Endometrium (tissue), 2 donors: ENCODE measurements around the gene SMIM35.
"Not testable (repeated sequence)": the region's sequence is repeated elsewhere in the genome, so short reads cannot be mapped to it uniquely, and the experiment has no call there.

Experiments used
- FAIRE-seq: peaks from 2 replicates; lab custom pipeline; 2012; peaks lifted over from hg19 to GRCh38; lab: Jason Lieb, UNC
- donor health status: control.
- donor health status: control.

The SMIM35 gene

DNA sequence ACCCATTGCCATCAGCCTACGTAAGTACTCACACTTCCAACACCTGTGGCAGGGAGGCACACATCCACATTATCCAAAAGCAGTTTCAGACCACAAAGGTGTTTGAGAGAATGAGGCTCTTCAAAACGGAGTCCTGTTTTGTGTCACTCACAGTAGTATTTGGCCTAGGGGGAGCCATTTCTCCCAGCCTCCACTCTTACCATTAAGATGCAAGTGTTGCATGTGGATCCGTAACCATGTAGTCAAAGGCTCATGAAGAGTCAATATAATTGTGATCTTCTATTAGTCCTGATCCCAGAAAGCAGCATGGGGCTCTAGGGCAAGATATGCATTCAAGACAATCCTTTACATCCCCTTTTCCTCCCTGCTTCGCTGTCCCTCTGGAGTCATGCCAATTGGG, 59.1 kb downstream of the SMIM35 start:
- no peak for FAIRE-seq

DNA sequence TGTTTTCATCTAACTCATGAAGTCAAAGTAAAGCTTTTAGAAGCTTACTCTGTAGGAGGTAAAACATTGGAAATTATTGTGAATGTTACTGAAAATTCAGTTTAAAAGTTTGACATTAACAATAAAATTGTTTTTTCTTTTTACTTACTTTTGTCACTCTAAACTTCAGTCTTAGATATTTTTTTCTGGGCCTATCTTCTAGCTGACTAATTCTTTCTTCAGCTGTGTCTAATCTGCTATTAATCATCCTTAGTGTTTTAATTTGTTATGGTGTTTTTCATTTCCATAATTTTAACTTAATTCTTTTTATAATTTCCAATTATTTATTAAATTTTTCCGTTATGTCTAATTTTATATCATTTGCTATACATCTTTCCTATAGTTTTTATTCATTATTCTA, 65.6 kb downstream of the SMIM35 start:
- FAIRE-seq: peak; percentile 31

DNA sequence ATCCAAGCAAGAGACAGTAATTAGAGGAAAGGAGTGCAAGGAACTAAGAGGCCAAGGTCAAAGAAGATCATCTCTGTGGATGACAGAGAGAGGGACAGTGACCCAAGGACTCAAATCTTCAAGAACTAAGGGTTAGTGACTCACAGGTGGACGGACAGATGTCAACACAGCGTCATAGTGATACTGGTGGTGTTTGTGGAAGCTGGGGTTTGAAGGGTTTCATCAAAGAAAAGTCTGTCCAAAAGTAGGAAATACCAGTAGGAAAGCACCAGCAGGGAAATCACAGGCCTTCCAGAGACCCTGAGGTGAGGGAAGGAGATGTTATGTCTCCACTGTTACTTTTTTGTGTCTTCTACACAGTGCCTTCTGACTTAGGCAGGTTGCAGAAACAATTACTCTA, 68.4 kb downstream of the SMIM35 start:
- FAIRE-seq: no peak

DNA sequence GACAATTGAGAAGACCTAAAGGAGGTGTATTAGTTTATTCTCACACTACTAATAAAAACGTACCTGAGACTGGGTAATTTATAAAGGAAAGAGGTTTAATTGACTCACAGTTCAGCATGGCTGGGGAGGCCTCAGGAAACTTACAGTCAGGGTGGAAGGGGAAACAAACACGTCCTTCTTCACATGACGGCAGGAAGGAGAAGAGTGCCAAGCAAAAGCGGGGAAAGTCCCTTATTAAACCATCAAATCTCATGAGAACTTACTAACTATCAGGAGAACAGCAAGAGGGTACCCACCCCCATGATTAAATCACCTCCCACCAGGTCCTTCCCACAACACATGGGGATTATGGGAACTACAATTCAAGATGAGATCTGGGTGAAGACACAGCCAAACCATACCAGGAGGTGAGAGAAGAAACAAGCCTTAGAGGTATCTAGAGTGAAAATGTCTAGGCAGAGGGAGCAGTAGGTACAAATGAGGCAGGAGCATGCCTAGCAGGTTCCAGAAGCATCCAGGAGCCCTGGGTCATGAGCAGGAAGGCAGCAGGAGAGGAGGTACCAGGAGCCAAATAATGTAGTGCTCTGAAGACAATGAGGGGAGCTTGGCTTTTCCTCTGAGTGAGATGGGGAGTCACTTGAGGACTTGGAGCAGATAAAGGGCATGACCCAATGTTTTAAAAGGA, 69.0 kb downstream of the SMIM35 start:
- FAIRE-seq: no peak

DNA sequence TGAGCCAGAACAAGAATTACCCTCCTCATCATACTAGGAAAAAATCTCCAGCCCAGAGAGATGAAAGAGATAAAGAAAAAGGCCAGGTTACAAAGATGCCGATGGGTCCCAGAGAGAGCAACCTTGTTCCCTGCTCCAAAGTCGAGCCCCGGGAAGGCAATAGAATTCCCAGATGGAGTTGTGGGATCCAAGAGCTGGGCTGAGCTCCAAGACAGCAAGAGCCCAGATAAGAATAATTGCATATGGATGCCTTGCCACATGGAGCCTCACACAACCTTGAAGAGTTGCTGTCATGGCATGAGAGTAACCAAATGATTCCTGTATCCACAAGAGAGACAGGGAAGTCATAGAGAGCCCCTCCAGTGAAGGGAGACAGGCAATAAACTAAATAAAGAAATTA, 69.7 kb downstream of the SMIM35 start:
- no peak for FAIRE-seq

DNA sequence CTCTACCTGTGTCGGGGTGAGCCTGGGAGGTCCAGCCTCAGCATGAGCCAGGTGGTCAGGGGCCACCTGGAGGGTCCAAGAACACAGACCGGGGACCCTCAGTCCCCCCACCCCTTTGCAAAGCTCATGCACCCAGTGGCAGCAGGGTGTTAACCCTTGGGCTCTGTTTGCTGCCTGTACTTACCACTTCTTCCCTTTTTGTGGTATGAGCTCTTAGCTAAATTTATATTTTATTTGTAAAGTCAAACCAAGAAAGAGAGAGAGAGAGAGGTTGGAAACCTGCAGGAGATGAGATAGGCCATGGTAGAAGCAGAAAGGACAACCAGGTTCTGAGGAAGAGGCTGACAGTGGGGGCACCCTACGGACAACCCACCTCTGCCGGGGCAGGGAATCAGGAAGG, 70.7 kb downstream of the SMIM35 start:
- no peak for FAIRE-seq

DNA sequence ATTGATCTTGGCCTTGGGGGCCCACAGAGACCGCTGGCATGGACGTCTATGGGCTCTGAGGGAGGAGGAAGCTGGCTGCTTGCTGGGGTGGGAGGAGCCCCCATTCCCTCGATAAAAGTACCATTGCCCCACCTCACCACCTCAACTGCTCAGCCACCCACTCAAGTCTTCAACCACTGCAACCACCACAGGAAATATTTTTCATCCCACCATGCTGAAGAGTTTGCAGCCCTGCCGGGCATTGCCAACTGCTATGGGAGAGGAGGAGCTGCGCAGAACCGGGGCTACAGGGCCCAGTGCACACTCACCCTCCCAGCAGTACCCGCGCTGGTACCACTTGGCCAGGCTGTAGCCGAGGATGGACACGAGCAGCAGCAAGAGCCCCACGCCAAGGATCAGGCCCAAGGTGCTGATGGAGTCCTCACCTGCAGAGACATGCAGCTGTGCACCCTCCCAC, 71.3 kb downstream of the SMIM35 start:
- no peak for FAIRE-seq

DNA sequence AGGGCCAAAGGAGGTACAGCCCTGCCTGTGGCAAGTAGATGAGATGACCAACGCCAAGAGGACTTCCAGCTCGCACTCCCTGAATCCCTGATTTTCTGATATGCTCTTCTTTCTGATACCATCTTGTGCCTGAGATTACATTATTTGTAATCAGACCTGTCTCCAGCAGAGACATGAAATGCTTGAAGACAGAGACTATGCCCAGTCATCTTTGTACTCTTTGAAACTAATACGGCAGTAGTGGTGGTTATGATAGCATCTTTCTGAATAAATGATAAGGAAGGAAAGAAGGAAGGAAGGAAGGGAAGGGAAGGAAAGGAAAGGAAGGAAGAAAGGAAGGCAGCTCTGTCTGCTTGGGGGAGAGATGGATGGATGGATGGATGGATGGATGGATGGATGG, 72.7 kb downstream of the SMIM35 start:
- no peak for FAIRE-seq

DNA sequence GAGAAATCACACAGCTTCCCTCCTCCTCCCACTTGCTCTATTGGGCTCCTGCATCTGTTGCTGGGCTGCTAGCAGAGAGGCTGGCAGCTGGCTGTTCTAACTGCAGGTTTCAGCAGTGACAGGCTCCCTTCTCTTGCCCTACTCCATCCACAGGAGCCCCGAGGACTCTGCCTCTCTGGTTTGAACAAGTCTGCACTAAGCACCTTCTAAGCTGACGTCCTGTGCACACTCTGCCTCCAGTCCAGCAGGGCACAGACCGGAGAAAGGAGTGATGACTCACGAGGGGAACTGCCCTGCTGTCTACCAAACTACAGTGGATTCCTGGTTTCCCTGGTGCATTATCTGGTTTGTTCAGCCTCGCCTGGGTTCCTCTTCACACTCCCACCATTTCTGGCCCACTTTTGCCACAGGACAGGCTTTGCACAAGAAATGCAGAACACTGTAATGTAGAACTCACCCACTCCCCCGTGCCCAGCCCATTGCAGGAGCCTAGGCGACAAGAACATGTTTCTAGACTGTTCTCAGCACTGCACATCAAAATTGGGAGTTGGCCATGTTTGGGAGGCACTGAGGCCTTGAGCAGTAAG, 74.6 kb downstream of the SMIM35 start:
- no peak for FAIRE-seq

DNA sequence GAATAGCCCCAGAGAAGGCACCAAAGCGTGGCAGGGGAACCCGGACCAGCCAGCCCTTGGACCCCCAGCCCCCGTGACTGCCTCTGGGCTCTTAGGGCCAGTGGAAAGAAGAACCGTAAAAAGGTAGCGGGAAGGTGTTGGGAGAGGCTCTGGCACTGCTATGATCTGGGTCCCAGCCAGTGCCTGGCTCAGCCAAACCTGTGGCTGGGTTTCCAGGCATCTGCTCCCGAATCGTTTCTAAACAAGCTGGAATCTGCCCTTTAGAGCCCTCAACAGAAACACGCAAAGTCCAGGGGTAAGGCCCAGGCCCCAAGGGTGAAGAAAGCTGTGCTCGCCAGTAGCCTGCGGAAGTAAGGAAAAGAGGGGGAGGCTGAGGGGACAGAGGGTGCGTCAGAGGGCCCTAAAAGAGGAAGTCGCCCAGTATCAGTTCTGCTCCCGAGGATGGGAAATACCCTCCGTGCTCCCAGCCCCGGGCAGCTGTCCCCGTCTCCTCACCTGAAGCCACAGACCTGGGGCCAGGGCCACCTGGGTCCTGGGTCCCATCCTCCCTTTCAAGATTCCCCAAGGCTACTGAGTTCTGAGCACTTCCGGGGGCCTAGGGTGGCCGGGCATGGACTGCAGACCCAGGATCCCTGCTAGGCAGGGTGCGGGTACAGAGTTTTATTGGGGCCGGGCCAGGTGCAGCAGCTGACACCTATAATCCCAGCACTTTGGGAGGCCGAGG, 75.9 kb downstream of the SMIM35 start:
- no peak for FAIRE-seq

DNA sequence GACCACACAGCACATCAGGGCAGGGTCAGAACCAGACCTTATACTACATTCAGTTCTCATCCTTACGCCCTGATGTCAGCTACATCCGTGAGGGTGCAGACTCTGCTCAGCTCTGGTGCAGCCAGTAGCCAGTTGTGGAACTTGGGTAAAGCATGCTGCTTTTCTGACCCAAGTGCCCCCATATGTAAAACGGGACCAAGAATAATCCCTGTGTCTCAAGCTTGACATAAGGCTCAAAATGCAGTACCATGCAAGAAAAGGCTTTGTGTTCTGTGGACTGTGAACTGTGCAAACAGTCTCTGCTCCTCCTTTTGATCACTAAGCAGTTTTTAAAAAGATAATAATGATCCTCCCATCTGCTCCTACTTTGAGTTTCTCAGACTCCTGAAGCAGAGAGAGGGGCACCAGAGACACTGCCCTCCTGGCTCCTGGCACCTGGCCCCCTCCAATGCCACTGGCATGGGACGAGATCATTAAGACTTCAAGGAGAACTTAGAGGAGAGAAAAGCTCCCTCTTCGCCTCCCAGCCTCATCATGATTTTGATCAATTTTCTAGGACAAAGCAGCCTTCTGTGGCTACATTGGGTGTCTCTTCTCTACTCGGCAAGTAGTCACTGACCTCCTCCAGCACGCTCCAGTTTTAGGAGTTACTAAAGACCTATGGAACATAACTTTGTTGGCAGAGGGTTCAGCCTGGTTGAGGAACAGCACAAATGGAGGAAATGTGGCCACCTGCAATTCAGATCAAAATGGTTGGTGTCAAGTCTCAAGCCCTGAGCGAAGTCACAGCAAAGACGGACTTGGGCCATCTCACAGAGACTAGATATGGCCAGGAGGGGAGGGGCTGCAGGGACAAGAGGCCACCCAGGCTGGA, 76.7 kb downstream of the SMIM35 start:
- no peak for FAIRE-seq

DNA sequence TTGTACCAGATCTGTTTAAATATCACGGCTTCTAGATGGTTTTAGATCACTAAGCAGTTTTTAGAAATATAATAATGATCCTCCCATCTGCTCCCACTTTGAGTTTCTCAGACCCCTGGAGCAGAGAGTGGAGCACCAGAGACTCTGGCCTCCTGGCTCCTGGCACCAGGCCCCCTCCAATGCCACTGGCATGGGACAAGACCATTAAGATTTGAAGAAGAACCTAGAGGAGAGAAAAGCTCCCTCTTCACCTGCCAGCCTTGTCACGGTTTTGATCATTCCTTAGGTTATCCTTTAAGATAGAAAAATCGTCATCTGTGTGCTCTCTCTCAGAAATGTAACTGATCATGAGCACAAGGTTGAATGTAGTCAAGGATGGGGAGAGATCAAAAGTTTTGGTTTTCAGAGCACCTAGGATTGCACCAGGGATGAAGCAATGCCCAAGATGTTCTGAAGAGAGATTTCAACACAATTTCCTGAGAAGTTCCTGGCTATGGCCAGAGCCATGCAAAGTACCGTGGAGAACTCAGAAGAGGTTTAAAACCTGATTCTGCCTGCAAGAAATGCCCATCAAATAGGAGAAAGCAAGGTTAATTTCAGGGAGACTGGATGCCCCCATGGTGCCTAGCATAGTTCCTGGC, 78.4 kb downstream of the SMIM35 start:
- FAIRE-seq: no peak

DNA sequence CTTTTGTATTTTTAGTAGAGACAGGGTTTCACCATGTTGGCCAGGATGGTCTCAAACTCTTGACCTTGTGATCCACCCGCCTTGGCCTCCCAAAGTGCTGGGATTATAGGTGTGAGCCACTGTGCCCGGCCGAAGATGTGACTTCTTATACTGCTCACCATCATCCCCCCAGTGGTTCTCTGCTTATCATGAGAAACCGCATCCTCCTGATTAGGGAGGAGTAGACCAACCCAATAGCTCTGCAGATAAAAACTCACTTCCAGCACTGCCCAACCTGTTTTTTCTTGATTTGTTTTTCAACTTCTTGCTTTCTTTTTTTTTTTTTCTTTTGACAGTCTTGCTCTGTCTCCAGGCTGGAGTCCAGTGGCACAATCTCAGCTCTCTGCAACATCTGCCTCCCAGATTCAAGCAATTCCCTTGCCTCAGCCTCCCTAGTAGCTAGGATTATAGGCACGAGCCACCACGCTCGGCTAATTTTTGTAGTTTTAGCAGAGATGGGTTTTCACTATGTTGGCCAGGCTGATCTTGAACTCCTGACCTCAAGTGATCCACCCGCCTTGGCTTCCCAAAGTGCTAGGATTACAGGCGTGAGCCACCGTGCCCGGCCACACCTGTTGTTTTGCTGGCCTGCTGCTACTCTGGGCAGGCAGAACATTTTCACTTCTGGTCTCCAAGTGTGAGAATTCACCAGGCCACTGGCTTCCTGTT, 79.0 kb downstream of the SMIM35 start:
- FAIRE-seq: not testable (repeated sequence)

DNA sequence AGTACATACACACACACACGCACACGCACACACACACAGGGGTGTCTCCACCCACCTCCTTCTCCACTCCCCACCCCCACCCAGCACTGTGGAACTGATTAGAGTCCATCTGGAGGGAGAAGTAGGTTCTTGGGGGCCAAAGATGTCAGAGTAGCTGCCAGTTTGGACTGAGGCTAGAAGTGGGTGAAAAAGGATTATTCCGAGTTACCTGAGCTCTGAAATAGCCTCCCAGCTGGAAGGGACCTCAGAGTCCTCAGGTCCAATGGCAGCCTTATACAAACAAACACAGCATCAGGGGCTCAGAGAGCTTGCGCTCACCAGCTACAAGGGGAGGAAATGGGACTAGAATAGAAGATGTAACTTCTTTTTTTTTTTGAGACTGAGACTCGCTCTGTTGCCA, 79.7 kb downstream of the SMIM35 start:
- no peak for FAIRE-seq

DNA sequence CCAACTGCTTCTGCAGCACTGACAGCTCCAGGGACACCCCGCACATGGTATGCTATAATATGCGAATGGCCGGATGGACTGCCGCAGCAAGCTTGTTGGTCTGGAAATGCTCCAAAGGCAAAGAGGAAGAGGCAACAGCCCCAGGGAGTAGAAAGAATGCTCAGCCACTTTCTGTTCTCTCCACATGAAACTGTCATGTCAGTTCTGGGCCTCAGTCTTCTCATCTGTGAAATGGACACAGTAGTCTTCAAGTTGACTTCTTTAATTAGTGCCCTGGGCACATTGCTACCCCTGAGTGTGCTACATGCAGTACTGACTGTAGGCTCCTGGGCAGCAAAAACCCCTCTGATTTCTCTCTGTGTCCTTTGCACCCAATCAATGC, 80.6 kb downstream of the SMIM35 start:
- no peak for FAIRE-seq

DNA sequence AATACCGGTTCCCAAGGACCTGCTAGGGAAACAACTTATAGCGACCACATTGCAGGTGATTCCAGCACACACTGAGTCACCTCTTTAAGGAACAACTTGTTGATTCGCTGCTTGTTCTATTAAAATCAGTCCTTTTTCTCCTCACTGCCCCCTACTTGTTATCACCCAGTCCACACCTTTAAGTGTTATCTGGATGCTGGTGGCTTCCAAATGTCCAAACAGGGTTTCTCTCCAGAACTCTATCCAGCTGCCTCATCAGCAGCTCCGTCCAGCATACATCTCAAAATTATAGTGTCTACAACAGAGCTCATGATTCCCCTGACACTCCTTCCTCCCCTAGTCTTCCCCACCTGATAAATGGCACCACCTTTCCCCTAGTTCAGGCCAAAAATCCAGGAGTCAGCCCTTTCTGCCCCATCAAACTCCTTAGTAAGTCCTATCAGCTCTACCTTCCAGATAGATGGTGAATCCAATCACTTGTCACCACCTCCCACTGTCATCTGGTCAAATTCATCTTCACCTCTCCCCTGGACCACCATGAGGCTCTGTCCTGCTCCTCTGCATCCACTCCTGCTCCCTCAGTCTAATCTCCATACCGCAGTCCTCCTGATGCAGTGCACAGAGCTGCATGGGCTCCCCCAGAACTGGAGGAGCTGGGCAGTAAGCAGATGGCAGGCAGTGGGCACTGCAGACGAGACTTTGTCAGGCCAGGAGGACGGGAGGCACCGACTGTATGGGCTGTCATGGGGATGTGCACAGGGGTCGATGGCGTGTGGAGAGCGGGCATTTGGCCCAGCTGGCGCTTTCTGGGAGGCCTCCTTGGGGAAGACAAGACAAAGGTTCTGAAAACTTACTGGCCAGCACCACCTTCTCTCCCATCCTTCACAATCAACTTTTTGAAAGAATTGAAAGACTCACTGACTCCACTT, 81.3 kb downstream of the SMIM35 start:
- FAIRE-seq: no peak

DNA sequence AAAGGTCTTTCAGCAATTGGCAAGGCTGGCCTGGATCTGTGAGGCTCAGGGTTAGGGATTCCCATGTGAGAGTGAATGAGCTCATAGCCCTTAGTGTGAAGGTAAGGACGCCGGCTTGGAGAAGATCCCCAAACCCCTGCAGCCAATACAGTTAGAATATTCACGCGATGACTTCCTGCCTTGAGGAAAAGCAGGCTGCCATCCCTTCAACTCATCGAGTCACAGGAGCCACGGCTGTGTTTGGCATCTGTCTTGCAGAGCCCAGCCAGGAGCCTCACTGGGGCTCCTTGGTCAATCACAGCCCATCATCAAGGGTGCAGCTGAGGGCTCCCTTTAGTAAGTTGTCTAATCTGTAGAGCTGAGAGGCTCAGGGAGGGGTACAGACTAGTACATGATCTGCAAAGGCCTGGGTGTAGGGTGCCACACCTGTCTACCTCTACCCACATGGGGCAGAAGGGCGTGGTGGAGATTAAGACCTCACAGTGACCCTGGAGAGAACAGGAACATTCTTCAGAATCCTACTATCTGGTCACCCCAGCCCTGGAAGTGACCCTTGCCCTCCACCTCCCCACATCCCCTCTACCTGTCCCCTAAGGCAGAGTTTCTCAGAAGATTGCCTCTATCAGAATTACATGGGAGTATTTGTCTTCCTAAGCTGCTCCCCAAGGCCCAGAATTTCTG, 82.1 kb downstream of the SMIM35 start:
- FAIRE-seq: no peak

DNA sequence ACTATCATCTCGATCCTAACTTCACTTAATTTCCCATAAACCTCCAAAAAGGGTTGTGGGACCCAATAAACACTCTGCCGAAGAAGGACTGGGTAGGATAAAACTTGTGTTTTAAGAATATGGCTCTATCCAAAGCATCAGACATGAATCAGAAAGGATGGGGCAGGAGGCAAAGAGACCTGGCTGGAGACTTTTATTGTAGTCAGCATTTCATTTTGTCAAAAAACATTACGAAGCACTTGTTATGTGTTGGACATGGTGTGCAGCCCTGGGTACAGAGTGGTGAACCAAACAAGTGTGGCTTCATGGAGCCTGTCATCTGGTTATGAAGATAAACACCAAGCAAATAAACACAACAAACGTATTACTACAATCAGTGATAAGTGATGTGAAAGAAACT, 83.3 kb downstream of the SMIM35 start:
- no peak for FAIRE-seq

DNA sequence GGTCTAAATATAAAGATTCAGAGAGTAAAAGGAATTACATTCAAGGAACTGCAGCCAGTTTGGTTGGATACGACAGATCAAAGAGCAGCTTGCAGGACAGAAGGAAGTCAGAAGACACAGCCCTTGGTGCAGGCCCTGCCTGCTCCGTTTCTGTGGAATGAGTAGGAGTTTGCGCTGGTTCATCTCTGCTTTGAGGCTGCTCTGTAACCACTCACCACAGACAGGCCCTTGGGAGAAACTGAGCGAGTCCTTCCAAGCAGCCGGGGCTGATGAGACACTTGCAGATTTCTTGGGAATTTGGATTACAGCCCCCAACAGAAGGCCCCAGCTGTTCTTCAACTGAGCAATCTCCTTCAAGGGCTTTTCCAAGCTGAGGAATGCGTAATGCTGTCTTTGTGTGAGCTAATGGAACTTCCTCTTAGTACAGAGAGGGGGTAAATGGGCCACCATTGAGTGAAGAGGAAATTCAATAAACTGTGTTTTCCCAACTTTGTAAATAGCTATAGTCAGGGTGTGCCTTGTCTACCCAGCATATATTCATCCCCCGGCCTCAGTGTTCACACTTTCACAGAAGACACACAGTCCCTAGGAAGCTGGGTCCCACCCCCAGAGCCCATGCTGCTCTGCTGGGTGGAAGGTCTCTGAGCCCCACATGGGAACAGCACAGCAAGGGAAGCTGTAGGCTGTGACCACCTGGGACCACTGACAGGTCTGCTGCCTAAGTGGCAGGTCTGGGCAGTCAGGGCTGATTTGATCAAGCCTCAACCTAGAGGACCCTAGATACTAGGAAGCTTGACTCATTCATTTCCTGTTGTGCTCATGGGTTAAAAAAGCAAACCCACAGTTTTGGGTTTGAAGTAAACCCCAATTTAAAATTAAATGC, 84.0 kb downstream of the SMIM35 start:
- FAIRE-seq: no peak
